HG03196 (cell line): Measurements from ENCODE around the gene RBPJ.

Source experiments
- ATAC-seq: cut with Tn5 transposase; IDR thresholded peaks from one replicate; pipeline ENCODE4 v1.9.1; 2021; ENCODE audit not compliant: unreplicated experiment

The RBPJ gene

DNA sequence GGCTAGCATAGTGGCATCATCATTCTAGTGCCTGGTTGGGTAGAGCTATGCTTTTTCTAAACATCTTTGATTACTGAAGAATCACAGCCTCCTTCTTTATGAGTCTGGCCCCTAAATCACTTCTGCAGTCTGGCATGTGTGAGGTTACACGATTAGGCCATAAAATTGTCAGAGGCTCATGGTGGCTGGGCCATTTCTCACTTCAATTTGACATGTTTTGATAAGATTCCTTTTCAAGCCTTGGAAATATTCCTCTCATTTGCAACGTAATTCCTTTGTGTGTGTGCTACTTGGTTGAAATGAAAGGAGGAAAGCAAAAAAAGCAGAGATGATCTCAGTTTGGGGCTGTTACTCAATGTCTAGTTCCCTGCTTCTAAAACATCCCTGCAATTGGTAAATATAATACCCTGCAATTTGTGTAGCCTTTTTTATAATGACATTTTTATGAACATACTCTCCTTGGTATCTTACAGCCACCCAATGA lies 163.3 kb downstream of the RBPJ start:
- ATAC-seq: no peak

DNA sequence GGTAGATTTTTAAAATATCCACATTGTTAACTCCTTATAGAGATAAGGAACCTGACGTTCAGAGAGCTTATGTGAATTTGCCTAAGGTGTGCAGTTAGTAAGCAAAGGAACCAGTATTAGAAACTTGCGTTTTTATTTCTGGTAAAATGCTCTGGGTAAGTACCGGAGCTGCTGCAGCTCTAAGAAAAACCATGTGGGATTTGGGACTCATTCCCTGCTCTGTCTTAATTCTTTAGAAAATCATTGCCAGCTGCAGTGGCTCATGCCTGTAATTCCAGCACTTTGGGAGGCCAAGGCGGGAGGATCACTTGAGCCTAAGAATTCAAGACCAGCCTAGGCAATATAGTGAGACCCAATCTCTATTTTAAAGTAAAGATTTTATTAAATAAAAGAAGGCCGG lies 163.7 kb downstream of the RBPJ start:
- no peak for ATAC-seq
